ENCODE measurements around the gene PCSK5. TPM values are rescaled to one million over a fixed set of nuclear protein-coding genes. Genes with fewer than 3 reads are reported as not detected.

The PCSK5 gene
- total RNA-seq, 1 experiment from 2014 or later = 7.5 TPM

DNA sequence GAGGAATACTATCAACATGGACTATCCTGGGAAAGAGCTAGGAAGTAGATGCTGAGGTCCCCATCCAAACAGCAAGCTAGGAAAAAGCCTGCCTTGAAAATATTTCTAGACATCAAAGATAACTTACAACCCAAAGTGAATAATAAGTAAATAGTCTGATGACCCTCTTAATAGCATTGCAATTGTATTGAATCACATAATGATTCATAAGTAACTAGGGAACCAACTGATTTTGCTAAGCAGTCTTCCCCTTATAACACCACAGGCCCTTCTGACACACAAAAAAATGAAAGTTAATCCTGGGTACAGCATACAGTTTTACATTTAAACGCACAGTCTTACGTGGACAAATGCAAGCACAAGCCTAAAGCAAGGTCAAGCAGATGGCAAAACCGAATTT is 304.4 kb downstream of the PCSK5 start:
- Histone ChIP-seq H2AK5ac (ENCODE audit: insufficient read length, low read length) (no peak overlapping the region), H4K91ac (ENCODE audit: insufficient read length, low read depth, low read length) (no peak overlapping the region), H2BK15ac (ENCODE audit: low read depth, low read length) (no peak overlapping the region), H3K9me3 (ENCODE audit: control insufficient read depth, low read depth, low read length) (no peaks in the 10 kb centered on the region), H4K20me1 (ENCODE audit: control insufficient read depth, insufficient read depth, insufficient read length) (no peaks in the 10 kb centered on the region), H2AFZ (ENCODE audit: low read length) (no peak overlapping the region), H2BK12ac (ENCODE audit: insufficient read length, low read depth, low read length) (no peak overlapping the region), H3K14ac (ENCODE audit: insufficient read depth, low read length) (no peak overlapping the region), H3K9ac (ENCODE audit: extremely low read depth, insufficient read length, low read length) (no peak overlapping the region), H3K4me1 (ENCODE audit: insufficient read depth, low read length) (no peaks in the 10 kb centered on the region), H3K27ac (ENCODE audit: insufficient read length, low read depth, low read length) (no peak overlapping the region), H3K4me2 (ENCODE audit: insufficient read depth, insufficient read length, low read length) (no peak overlapping the region), H2BK20ac (ENCODE audit: low read depth, low read length, poor library complexity, severe bottlenecking) (no peak overlapping the region), H3K18ac (ENCODE audit: insufficient read length, low read depth, low read length) (no peak overlapping the region), H4K5ac (ENCODE audit: insufficient read length, low read depth, low read length) (no peak overlapping the region), H3K27me3 (ENCODE audit: insufficient read depth, low read length) (no peaks in the 10 kb centered on the region), H4K8ac (replicated peaks; ENCODE audit: insufficient read length, low read depth, low read length) (no peak overlapping the region), H2BK120ac (ENCODE audit: low read depth, low read length, poor library complexity, severe bottlenecking) (no peak overlapping the region), H3T11ph (ENCODE audit: low read length) (no peak overlapping the region), H2BK5ac (ENCODE audit: insufficient read length, low read length) (no peak overlapping the region), H3K23ac (ENCODE audit: insufficient read length, low read depth, low read length) (no peak overlapping the region), H3K4ac (ENCODE audit: low read depth, low read length) (no peak overlapping the region), H3K79me2 (ENCODE audit: insufficient read depth, low read length) (no peaks in the 10 kb centered on the region), H3K56ac (ENCODE audit: insufficient read length, low read depth, low read length) (no peak overlapping the region), H3K23me2 (ENCODE audit: insufficient read length, low read depth, low read length, poor library complexity, severe bottlenecking) (no peaks in the 10 kb centered on the region), H3K79me1 (ENCODE audit: insufficient read depth, low read depth, low read length, poor library complexity, severe bottlenecking) (no peaks in the 10 kb centered on the region)
- no CpG with 5 or more reads among the region's 3 CpGs for WGBS (ENCODE audit: extremely low coverage, insufficient read length, low lambda C conversion rate)
- Mint-ChIP-seq H3K9me3 (no peaks in the 10 kb centered on the region), H3K27ac (no peak overlapping the region), H3K4me3 (no peak overlapping the region), H3K27me3 (ENCODE audit: low read depth) (no peaks in the 10 kb centered on the region), H3K4me1 (no peaks in the 10 kb centered on the region), H3K36me3 (ENCODE audit: insufficient read depth in 1 of 3, low read depth in 3 of 3) (peaks cover 0 to 2% (median 0%) of the 10 kb centered on the region in 3 experiments; a peak in 1 of 7 replicates)
- no peak for TF ChIP-seq CTCF (conservative IDR thresholded peaks at IDR 0.05)
- no peak for DNase-seq

Measured in H9 (cell line).